ENCODE data around the gene GNB1. TPM values are rescaled to one million over a fixed set of nuclear protein-coding genes. Genes with fewer than 3 reads are reported as not detected.
A peak's percentile ranks its signal among the peaks of the same experiment; 100 is the strongest.

GNB1 gene
- total and polyA plus RNA-seq, 9 of the 15 experiments (the other 6 are each of a cell fraction or from before 2014, with no cell fraction given), result 34.3 to 388 (median 114) TPM

GRCh38 chr1:1889847-1890505 lies 911 bp downstream of the GNB1 start (continued):
- no peak for TF ChIP-seq ARID3A (IDR thresholded peaks at IDR 0.05; ENCODE audit: borderline replicate concordance, low read depth, low read length)
- peak; percentile 62 for TF ChIP-seq POLR2A (conservative IDR thresholded peaks at IDR 0.05)
- peak; percentile 16 to 38; a peak in 2 of 4 replicates for TF ChIP-seq NONO (IDR thresholded peaks at IDR 0.05; ENCODE audit: low read depth in 2 of 2, low read length in 1 of 2)
- TF ChIP-seq HDAC2 (IDR thresholded peaks at IDR 0.05), result no peak
- TF ChIP-seq MAZ (CRISPR knock-in tag; conservative IDR thresholded peaks at IDR 0.05 in 1 of 2, IDR thresholded peaks at IDR 0.05 in 1 of 2), result peak; percentile 13 to 62; a peak in 1 of 4 replicates
- no peak for TF ChIP-seq ZBTB2 (IDR thresholded peaks at IDR 0.05)
- no peak for TF ChIP-seq ZNF311 (CRISPR knock-in tag; IDR thresholded peaks at IDR 0.05)
- TF ChIP-seq RUNX1 (IDR thresholded peaks at IDR 0.05; ENCODE audit: low read depth), result 0 out of 2 replicates have a peak, but pooled peaks have one; percentile 42
- TF ChIP-seq ARHGAP35 (IDR thresholded peaks at IDR 0.05; ENCODE audit: partially characterized antibody), result no peak
- TF ChIP-seq ZNF253 (CRISPR knock-in tag; conservative IDR thresholded peaks at IDR 0.05), result no peak
- no peak for TF ChIP-seq KLF13 (tag; IDR thresholded peaks at IDR 0.05; ENCODE audit: borderline replicate concordance, low read depth)
- TF ChIP-seq CSDE1 (IDR thresholded peaks at IDR 0.05), result no peak
- peak; percentile 53 for TF ChIP-seq TBP (optimal IDR thresholded peaks at IDR 0.05; ENCODE audit: low read depth, low read length)
- peak; percentile 73 for TF ChIP-seq RB1 (IDR thresholded peaks at IDR 0.05; ENCODE audit: low read depth)
- no peak for TF ChIP-seq RERE (CRISPR knock-in tag; IDR thresholded peaks at IDR 0.05; ENCODE audit: borderline replicate concordance)
- no peak for TF ChIP-seq ZNF785 (CRISPR knock-in tag; IDR thresholded peaks at IDR 0.05)
- no peak for TF ChIP-seq TRIM28 (IDR thresholded peaks at IDR 0.05)
- TF ChIP-seq PRMT5 (CRISPR knock-in tag; IDR thresholded peaks at IDR 0.05), result no peak
- no peak for TF ChIP-seq ELF4 (CRISPR knock-in tag; IDR thresholded peaks at IDR 0.05)
- TF ChIP-seq MXD1 (CRISPR knock-in tag; IDR thresholded peaks at IDR 0.05; ENCODE audit: borderline replicate concordance, poor library complexity, severe bottlenecking), result no peak
